Effector memory CD4-positive, alpha-beta T cell (primary cell): ENCODE results near the gene AMIGO3.
A peak's percentile ranks its signal among the peaks of the same experiment; 100 is the strongest.

Source experiments
- DNase-seq, 3 donors: peaks; one replicate each; pipeline ENCODE4 v3.0.0-alpha.2; 2020
- H3K27ac ChIP-seq: 2 replicates; pipeline ENCODE4 v1.7.0; 2013; ENCODE audit warnings: mild to moderate bottlenecking, low read length, moderate library complexity; ENCODE audit not compliant: insufficient read depth, poor library complexity, severe bottlenecking
- H3K27me3 ChIP-seq: replicated peaks from 2 replicates; pipeline ENCODE4 v1.7.0; 2013; ENCODE audit warnings: mild to moderate bottlenecking, low read length; ENCODE audit not compliant: insufficient read depth, control insufficient read depth, poor library complexity, severe bottlenecking
- H3K36me3 ChIP-seq: 2 replicates; pipeline ENCODE4 v1.7.0; 2013; ENCODE audit warnings: mild to moderate bottlenecking, low read length, moderate library complexity; ENCODE audit not compliant: control insufficient read depth, insufficient read depth
- H3K4me1 ChIP-seq: 2 replicates; pipeline ENCODE4 v1.7.0; 2013; ENCODE audit warnings: low read length, mild to moderate bottlenecking; ENCODE audit not compliant: control insufficient read depth, insufficient read depth, poor library complexity, severe bottlenecking
- H3K4me3 ChIP-seq: 2 replicates; pipeline ENCODE4 v1.7.0; 2013; ENCODE audit warnings: low read length, low read depth, mild to moderate bottlenecking; ENCODE audit not compliant: insufficient read depth, poor library complexity, severe bottlenecking
- H3K9me3 ChIP-seq: 2 replicates; pipeline ENCODE4 v1.7.0; 2013; ENCODE audit warnings: mild to moderate bottlenecking, low read length, moderate library complexity; ENCODE audit not compliant: control insufficient read depth

AMIGO3 gene

GRCh38 chr3:49727154-49727923 is 7.9 kb upstream of the AMIGO3 start:
- Histone ChIP-seq H3K27me3 (no peaks in the 10 kb centered on the region), H3K4me1 (peaks cover 14% of the 10 kb centered on the region), H3K4me3 (no peak overlapping the region), H3K9me3 (no peaks in the 10 kb centered on the region), H3K36me3 (peaks cover 18% of the 10 kb centered on the region), H3K27ac (no peak overlapping the region)
- no peak for DNase-seq

- Histone ChIP-seq H3K9me3 (no peaks in the 10 kb centered on the region), H3K4me1 (peaks cover 14% of the 10 kb centered on the region), H3K27me3 (no peaks in the 10 kb centered on the region), H3K4me3 (no peak overlapping the region), H3K27ac (peak overlapping the region; percentile 95), H3K36me3 (peaks cover 24% of the 10 kb centered on the region)
- no peak for DNase-seq
Observed at GRCh38 chr3:49725906-49726681, 6.6 kb upstream of the AMIGO3 start.

- peak; percentile 27 to 42 (median 39) for DNase-seq
- H3K36me3 ChIP-seq = peaks cover 27% of the 10 kb centered on the region
- H3K27ac ChIP-seq = peak overlapping the region; percentile 95
- H3K4me1 ChIP-seq = peaks cover 14% of the 10 kb centered on the region
- H3K4me3 ChIP-seq = peak overlapping the region; percentile 91
- no peaks in the 10 kb centered on the region for H3K9me3 ChIP-seq
- H3K27me3 ChIP-seq = no peaks in the 10 kb centered on the region
Observed at GRCh38 chr3:49724586-49724985, 5.1 kb upstream of the AMIGO3 start.

- Histone ChIP-seq H3K36me3 (peaks cover 27% of the 10 kb centered on the region), H3K4me1 (peaks cover 17% of the 10 kb centered on the region), H3K27ac (peak within 1 kb of the TSS; percentile 95), H3K9me3 (no peaks in the 10 kb centered on the region), H3K4me3 (peak within 1 kb of the TSS; percentile 91), H3K27me3 (no peaks in the 10 kb centered on the region)
- peak; percentile 87 to 90 (median 88) for DNase-seq
Observed at GRCh38 chr3:49723628-49724551, 4.4 kb upstream of the AMIGO3 start, which contains the start of gene GMPPB. GMPPB (minus strand) TSS chr3:49723951; CDS start chr3:49723726, 225 bp downstream.

- peaks cover 27% of the 10 kb centered on the region for H3K36me3 ChIP-seq
Observed at GRCh38 chr3:49723296-49723627, 3.8 kb upstream of the AMIGO3 start.

GRCh38 chr3:49722896-49723295 is 3.4 kb upstream of the AMIGO3 start:
- H3K4me3 ChIP-seq = peak overlapping the region; percentile 91
- DNase-seq = no peak
- H3K4me1 ChIP-seq = peaks cover 22% of the 10 kb centered on the region
- no peaks in the 10 kb centered on the region for H3K27me3 ChIP-seq
- peaks cover 27% of the 10 kb centered on the region for H3K36me3 ChIP-seq
- H3K27ac ChIP-seq = peak overlapping the region; percentile 95
- H3K9me3 ChIP-seq = no peaks in the 10 kb centered on the region

More at GRCh38 chr3:49723296-49723627, 3.8 kb upstream of the AMIGO3 start:
- Histone ChIP-seq H3K27ac (peak overlapping the region; percentile 95), H3K9me3 (no peaks in the 10 kb centered on the region), H3K4me3 (peak overlapping the region; percentile 91), H3K27me3 (no peaks in the 10 kb centered on the region), H3K4me1 (peaks cover 22% of the 10 kb centered on the region)
- DNase-seq = peak; percentile 27 to 56 (median 43)

GRCh38 chr3:49721896-49722781 is 2.7 kb upstream of the AMIGO3 start:
- DNase-seq = no peak
- no peaks in the 10 kb centered on the region for H3K27me3 ChIP-seq
- H3K36me3 ChIP-seq = peaks cover 19% of the 10 kb centered on the region
- H3K9me3 ChIP-seq = no peaks in the 10 kb centered on the region
- H3K27ac ChIP-seq = peak overlapping the region; percentile 95
- peaks cover 22% of the 10 kb centered on the region for H3K4me1 ChIP-seq
- no peak overlapping the region for H3K4me3 ChIP-seq

- H3K4me1 ChIP-seq = peaks cover 22% of the 10 kb centered on the region
- peaks cover 17% of the 10 kb centered on the region for H3K36me3 ChIP-seq
Observed at GRCh38 chr3:49721596-49721895, 2.1 kb upstream of the AMIGO3 start.

More at GRCh38 chr3:49721596-49721895, 2.1 kb upstream of the AMIGO3 start:
- H3K27me3 ChIP-seq = no peaks in the 10 kb centered on the region
- no peaks in the 10 kb centered on the region for H3K9me3 ChIP-seq
- H3K4me3 ChIP-seq = no peak overlapping the region
- H3K27ac ChIP-seq = no peak overlapping the region
- DNase-seq = no peak
